HCT116 (cell line): ENCODE data around the gene SCN10A.

Experiments used
- EGR1 ChIP-seq: IDR thresholded peaks from 2 replicates; pipeline ENCODE4 v1.6.1; 2012; ENCODE audit warnings: low read depth
- EZH2 ChIP-seq: fragments of 200-600 bp; sonication (generic); IDR thresholded peaks from 2 replicates; pipeline ENCODE4 v1.6.1; 2017; ENCODE audit warnings: antibody characterized with exemption, mixed run types
- MAX ChIP-seq: IDR thresholded peaks from 2 replicates; pipeline ENCODE4 v1.6.1; 2012
- POLR2A ChIP-seq: IDR thresholded peaks from 2 replicates; pipeline ENCODE4 v1.7.0; 2011; ENCODE audit warnings: borderline replicate concordance; ENCODE audit not compliant: insufficient read depth, insufficient read length; ENCODE audit errors: extremely low read depth
- POLR2AphosphoS5 ChIP-seq: IDR thresholded peaks from 2 replicates; pipeline ENCODE4 v1.6.1; 2011; ENCODE audit warnings: mild to moderate bottlenecking, low read depth, low read length, moderate library complexity
- RAD21 ChIP-seq: IDR thresholded peaks from 2 replicates; pipeline ENCODE4 v1.6.1; 2012; ENCODE audit warnings: low read depth, mild to moderate bottlenecking
- TCF7L2 ChIP-seq: IDR thresholded peaks from 2 replicates; pipeline ENCODE4 v1.7.0; 2011; ENCODE audit warnings: borderline replicate concordance, inconsistent platforms; ENCODE audit not compliant: insufficient read depth, insufficient read length; ENCODE audit errors: extremely low read depth
- ZFX ChIP-seq: fragments of 450-650 bp; IDR thresholded peaks from 2 replicates; pipeline ENCODE4 v1.6.1; 2017
- ZNF274 ChIP-seq: fragments of 200-500 bp; sonication (Bioruptor generic); IDR thresholded peaks from 2 replicates; pipeline ENCODE4 v1.6.1; 2014; ENCODE audit warnings: mild to moderate bottlenecking, low read depth, low read length, inconsistent platforms
- TF ChIP-seq, protein P1 (sequence below), 3 experiments: fragments of 200-600 bp in 1 of 3; sonication (generic) in 1 of 3; IDR thresholded peaks in 2 of 3; conservative IDR thresholded peaks in 1 of 3; 2 replicates each; pipeline ENCODE4 v1.5.1; 2012 to 2017; ENCODE audit warnings: low read depth in 2 of 3, low read length in 2 of 3, antibody characterized with exemption in 1 of 3, borderline replicate concordance in 1 of 3, control low read depth in 1 of 3, mild to moderate bottlenecking in 1 of 3, mixed read lengths in 1 of 3, mixed run types in 1 of 3, moderate library complexity in 1 of 3; ENCODE audit not compliant: insufficient read depth in 1 of 3

GRCh38 chr3:38837358-38837757 lies 21.3 kb upstream of the SCN10A start:
- TF ChIP-seq, protein P1, sequence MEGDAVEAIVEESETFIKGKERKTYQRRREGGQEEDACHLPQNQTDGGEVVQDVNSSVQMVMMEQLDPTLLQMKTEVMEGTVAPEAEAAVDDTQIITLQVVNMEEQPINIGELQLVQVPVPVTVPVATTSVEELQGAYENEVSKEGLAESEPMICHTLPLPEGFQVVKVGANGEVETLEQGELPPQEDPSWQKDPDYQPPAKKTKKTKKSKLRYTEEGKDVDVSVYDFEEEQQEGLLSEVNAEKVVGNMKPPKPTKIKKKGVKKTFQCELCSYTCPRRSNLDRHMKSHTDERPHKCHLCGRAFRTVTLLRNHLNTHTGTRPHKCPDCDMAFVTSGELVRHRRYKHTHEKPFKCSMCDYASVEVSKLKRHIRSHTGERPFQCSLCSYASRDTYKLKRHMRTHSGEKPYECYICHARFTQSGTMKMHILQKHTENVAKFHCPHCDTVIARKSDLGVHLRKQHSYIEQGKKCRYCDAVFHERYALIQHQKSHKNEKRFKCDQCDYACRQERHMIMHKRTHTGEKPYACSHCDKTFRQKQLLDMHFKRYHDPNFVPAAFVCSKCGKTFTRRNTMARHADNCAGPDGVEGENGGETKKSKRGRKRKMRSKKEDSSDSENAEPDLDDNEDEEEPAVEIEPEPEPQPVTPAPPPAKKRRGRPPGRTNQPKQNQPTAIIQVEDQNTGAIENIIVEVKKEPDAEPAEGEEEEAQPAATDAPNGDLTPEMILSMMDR (IDR thresholded peaks at IDR 0.05 in 2 of 3, conservative IDR thresholded peaks at IDR 0.05 in 1 of 3; ENCODE audit: borderline replicate concordance in 1 of 3, insufficient read depth in 1 of 3, low read depth in 2 of 3, low read length in 2 of 3), result no peak
- TF ChIP-seq POLR2A (no peak), MAX (no peak), EGR1 (no peak), POLR2AphosphoS5 (no peak), ZFX (no peak), RAD21 (no peak), EZH2 (no peak), ZNF274 (no peak), TCF7L2 (no peak)
